Measurements from ENCODE around the gene RHCE. TPM values are rescaled to one million over a fixed set of nuclear protein-coding genes. Genes with fewer than 3 reads are reported as not detected.

RHCE gene
- total and polyA plus RNA-seq, 9 of the 15 experiments (the other 6 are each of a cell fraction or from before 2014, with no cell fraction given): 5.4 to 31.5 (median 12.6) TPM

DNA sequence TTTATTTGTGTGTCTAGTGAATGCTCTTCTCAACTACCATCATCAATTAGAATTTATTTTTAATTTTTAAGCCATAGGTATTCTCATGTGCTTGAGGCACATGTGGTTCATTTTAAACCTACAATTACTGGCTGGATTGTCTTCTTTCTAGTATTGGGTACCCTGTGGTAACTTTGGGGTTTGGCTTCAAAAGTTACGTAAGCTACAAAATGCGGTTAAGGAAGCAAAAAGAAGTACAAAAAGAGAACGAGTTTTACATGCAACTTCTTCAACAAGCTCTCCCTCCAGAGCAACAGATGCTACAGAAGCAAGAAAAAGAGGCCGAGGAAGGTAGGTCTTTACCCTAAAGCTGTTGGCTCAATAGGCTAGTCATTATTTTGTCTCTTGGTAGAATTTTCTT, 35.9 kb upstream of the RHCE start (continued):
- TF ChIP-seq, protein P1, sequence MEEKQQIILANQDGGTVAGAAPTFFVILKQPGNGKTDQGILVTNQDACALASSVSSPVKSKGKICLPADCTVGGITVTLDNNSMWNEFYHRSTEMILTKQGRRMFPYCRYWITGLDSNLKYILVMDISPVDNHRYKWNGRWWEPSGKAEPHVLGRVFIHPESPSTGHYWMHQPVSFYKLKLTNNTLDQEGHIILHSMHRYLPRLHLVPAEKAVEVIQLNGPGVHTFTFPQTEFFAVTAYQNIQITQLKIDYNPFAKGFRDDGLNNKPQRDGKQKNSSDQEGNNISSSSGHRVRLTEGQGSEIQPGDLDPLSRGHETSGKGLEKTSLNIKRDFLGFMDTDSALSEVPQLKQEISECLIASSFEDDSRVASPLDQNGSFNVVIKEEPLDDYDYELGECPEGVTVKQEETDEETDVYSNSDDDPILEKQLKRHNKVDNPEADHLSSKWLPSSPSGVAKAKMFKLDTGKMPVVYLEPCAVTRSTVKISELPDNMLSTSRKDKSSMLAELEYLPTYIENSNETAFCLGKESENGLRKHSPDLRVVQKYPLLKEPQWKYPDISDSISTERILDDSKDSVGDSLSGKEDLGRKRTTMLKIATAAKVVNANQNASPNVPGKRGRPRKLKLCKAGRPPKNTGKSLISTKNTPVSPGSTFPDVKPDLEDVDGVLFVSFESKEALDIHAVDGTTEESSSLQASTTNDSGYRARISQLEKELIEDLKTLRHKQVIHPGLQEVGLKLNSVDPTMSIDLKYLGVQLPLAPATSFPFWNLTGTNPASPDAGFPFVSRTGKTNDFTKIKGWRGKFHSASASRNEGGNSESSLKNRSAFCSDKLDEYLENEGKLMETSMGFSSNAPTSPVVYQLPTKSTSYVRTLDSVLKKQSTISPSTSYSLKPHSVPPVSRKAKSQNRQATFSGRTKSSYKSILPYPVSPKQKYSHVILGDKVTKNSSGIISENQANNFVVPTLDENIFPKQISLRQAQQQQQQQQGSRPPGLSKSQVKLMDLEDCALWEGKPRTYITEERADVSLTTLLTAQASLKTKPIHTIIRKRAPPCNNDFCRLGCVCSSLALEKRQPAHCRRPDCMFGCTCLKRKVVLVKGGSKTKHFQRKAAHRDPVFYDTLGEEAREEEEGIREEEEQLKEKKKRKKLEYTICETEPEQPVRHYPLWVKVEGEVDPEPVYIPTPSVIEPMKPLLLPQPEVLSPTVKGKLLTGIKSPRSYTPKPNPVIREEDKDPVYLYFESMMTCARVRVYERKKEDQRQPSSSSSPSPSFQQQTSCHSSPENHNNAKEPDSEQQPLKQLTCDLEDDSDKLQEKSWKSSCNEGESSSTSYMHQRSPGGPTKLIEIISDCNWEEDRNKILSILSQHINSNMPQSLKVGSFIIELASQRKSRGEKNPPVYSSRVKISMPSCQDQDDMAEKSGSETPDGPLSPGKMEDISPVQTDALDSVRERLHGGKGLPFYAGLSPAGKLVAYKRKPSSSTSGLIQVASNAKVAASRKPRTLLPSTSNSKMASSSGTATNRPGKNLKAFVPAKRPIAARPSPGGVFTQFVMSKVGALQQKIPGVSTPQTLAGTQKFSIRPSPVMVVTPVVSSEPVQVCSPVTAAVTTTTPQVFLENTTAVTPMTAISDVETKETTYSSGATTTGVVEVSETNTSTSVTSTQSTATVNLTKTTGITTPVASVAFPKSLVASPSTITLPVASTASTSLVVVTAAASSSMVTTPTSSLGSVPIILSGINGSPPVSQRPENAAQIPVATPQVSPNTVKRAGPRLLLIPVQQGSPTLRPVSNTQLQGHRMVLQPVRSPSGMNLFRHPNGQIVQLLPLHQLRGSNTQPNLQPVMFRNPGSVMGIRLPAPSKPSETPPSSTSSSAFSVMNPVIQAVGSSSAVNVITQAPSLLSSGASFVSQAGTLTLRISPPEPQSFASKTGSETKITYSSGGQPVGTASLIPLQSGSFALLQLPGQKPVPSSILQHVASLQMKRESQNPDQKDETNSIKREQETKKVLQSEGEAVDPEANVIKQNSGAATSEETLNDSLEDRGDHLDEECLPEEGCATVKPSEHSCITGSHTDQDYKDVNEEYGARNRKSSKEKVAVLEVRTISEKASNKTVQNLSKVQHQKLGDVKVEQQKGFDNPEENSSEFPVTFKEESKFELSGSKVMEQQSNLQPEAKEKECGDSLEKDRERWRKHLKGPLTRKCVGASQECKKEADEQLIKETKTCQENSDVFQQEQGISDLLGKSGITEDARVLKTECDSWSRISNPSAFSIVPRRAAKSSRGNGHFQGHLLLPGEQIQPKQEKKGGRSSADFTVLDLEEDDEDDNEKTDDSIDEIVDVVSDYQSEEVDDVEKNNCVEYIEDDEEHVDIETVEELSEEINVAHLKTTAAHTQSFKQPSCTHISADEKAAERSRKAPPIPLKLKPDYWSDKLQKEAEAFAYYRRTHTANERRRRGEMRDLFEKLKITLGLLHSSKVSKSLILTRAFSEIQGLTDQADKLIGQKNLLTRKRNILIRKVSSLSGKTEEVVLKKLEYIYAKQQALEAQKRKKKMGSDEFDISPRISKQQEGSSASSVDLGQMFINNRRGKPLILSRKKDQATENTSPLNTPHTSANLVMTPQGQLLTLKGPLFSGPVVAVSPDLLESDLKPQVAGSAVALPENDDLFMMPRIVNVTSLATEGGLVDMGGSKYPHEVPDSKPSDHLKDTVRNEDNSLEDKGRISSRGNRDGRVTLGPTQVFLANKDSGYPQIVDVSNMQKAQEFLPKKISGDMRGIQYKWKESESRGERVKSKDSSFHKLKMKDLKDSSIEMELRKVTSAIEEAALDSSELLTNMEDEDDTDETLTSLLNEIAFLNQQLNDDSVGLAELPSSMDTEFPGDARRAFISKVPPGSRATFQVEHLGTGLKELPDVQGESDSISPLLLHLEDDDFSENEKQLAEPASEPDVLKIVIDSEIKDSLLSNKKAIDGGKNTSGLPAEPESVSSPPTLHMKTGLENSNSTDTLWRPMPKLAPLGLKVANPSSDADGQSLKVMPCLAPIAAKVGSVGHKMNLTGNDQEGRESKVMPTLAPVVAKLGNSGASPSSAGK (IDR thresholded peaks at IDR 0.05): no peak
- TF ChIP-seq RCOR1 (IDR thresholded peaks at IDR 0.05; ENCODE audit: borderline replicate concordance in 1 of 2, low read depth in 2 of 2, low read length in 2 of 2) (no peak), SFPQ (IDR thresholded peaks at IDR 0.05; ENCODE audit: low read depth, low read length) (no peak), GTF2F1 (IDR thresholded peaks at IDR 0.05; ENCODE audit: low read depth, low read length) (no peak), SMARCB1 (IDR thresholded peaks at IDR 0.05; ENCODE audit: insufficient read length, low read depth) (no peak)

Data from K562 (cell line).